ENCODE results near the gene SNRNP200.

DNA sequence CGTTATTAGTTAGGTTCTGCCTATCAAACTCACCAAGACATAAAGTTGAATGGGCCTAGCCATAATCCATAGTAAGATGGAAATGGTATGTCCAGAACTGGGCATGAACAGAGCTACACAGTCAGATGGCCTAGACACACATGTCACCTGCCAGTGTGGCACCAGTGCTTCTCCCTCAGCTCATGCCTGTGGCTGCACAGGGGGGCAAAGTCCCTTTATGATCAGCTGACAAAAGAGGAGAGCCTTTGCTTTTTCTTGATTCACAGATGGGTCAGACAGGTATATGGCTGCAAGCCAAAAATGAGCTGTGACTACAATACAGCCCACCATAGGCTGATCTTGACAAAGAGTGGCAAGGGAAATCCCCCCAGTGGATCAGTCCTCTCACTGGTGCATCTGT is 68.5 kb downstream of the SNRNP200 start:
- TF ChIP-seq, protein P1, sequence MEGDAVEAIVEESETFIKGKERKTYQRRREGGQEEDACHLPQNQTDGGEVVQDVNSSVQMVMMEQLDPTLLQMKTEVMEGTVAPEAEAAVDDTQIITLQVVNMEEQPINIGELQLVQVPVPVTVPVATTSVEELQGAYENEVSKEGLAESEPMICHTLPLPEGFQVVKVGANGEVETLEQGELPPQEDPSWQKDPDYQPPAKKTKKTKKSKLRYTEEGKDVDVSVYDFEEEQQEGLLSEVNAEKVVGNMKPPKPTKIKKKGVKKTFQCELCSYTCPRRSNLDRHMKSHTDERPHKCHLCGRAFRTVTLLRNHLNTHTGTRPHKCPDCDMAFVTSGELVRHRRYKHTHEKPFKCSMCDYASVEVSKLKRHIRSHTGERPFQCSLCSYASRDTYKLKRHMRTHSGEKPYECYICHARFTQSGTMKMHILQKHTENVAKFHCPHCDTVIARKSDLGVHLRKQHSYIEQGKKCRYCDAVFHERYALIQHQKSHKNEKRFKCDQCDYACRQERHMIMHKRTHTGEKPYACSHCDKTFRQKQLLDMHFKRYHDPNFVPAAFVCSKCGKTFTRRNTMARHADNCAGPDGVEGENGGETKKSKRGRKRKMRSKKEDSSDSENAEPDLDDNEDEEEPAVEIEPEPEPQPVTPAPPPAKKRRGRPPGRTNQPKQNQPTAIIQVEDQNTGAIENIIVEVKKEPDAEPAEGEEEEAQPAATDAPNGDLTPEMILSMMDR (IDR thresholded peaks at IDR 0.05) = no peak
- TF ChIP-seq POLR2A (IDR thresholded peaks at IDR 0.05) = no peak

All from transverse colon (tissue), 3 donors.